Measurements from ENCODE around the gene TUBGCP2.

Gene TUBGCP2

DNA sequence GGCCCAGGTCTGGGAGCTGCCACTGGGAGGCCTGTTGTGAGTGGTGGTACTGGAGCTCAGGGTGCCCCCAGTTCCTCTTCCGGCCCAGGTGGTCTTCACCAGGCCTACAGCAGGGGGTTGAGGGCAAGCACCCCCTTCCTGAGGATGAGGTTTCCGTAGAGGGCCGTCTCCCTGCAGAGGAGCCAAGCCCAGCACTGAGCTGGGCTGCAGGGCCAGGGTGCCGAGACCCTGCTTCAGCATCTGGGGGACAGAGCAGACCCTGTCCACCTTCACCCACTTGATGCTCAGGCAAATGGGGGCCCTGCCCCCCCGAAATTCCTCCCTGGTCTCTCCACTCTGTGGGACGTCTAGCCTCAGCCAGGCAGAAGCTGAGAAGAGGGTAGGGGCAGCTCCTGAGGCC lies 46.6 kb upstream of the TUBGCP2 start:
- TF ChIP-seq TAF1 (IDR thresholded peaks at IDR 0.05; ENCODE audit: borderline replicate concordance, insufficient read depth, low read length) (no peak), POLR2AphosphoS5 (IDR thresholded peaks at IDR 0.05; ENCODE audit: low read depth, low read length) (no peak), SIN3A (IDR thresholded peaks at IDR 0.05; ENCODE audit: borderline replicate concordance, insufficient read depth, low read length) (no peak), FOXP2 (optimal IDR thresholded peaks at IDR 0.05; ENCODE audit: borderline replicate concordance, extremely low read depth, extremely low read length, insufficient read depth) (no peak)
- TF ChIP-seq, protein P1, sequence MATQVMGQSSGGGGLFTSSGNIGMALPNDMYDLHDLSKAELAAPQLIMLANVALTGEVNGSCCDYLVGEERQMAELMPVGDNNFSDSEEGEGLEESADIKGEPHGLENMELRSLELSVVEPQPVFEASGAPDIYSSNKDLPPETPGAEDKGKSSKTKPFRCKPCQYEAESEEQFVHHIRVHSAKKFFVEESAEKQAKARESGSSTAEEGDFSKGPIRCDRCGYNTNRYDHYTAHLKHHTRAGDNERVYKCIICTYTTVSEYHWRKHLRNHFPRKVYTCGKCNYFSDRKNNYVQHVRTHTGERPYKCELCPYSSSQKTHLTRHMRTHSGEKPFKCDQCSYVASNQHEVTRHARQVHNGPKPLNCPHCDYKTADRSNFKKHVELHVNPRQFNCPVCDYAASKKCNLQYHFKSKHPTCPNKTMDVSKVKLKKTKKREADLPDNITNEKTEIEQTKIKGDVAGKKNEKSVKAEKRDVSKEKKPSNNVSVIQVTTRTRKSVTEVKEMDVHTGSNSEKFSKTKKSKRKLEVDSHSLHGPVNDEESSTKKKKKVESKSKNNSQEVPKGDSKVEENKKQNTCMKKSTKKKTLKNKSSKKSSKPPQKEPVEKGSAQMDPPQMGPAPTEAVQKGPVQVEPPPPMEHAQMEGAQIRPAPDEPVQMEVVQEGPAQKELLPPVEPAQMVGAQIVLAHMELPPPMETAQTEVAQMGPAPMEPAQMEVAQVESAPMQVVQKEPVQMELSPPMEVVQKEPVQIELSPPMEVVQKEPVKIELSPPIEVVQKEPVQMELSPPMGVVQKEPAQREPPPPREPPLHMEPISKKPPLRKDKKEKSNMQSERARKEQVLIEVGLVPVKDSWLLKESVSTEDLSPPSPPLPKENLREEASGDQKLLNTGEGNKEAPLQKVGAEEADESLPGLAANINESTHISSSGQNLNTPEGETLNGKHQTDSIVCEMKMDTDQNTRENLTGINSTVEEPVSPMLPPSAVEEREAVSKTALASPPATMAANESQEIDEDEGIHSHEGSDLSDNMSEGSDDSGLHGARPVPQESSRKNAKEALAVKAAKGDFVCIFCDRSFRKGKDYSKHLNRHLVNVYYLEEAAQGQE (IDR thresholded peaks at IDR 0.05; ENCODE audit: insufficient read depth in 1 of 2, low read depth in 2 of 2, low read length in 2 of 2), result no peak

DNA sequence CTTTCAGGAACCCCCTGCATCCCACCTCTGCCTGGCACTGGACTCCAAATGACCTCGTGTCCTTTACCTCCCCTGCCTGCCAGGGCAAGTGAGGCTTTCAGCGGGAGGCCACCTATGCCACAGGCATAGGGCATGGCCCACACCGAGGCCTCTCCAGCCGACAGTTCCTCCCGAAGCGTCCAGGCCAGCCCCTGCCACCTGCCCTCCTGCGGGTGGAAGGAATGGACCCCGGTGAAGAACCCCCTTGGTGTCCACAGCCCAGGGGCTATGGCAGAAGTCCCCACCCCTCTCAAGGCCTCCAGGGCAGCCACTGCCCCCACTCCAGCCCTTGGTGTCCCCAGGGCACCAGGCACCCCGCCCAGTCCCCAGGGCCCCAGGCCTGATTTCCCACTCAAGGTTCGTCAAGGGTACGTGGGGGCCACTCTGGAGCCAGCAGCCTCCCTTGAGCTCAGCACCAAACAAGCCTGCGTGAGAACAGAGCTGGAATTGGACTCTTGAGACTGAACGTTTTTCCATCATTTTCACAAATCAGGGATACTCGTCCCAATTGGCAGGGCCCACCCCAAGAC lies 46.1 kb upstream of the TUBGCP2 start:
- no peak for TF ChIP-seq TAF1 (IDR thresholded peaks at IDR 0.05; ENCODE audit: borderline replicate concordance, insufficient read depth, low read length)
- TF ChIP-seq POLR2AphosphoS5 (IDR thresholded peaks at IDR 0.05; ENCODE audit: low read depth, low read length), result no peak
- no peak for TF ChIP-seq SIN3A (IDR thresholded peaks at IDR 0.05; ENCODE audit: borderline replicate concordance, insufficient read depth, low read length)
- TF ChIP-seq, protein P1 (IDR thresholded peaks at IDR 0.05; ENCODE audit: insufficient read depth in 1 of 2, low read depth in 2 of 2, low read length in 2 of 2), result no peak
- TF ChIP-seq FOXP2 (optimal IDR thresholded peaks at IDR 0.05; ENCODE audit: borderline replicate concordance, extremely low read depth, extremely low read length, insufficient read depth), result no peak

DNA sequence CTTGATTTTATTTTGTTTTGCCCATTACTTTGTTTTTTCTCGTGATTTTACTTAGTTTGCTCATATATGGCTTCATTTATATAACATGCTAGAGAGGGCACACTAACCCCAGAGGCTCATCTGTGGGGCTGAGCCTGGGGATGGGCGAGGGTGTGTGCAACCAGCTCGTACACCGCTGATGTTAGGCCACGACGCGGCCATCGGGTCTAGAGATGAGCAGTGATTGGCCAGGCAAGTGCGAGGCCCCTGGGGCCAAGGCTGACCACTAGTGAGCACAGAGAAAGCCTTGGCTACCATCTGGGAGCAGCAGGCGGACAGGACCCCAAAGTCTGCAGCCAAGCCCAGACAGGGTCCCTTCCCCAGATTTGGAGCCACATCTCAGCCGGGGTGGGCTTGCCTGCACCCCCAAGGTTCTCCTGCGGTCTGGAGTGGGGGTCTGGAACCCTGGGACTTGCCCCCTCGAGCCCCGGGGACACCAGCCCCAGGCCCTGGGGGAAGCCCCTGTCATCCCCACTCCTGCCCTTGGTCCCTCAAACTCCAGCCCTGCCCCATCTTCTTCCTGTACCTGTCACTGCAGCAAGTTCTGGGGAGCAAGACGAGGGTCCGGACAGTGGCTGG lies 45.4 kb upstream of the TUBGCP2 start:
- TF ChIP-seq SIN3A (IDR thresholded peaks at IDR 0.05; ENCODE audit: borderline replicate concordance, insufficient read depth, low read length) (no peak), POLR2AphosphoS5 (IDR thresholded peaks at IDR 0.05; ENCODE audit: low read depth, low read length) (no peak), TAF1 (IDR thresholded peaks at IDR 0.05; ENCODE audit: borderline replicate concordance, insufficient read depth, low read length) (no peak), FOXP2 (optimal IDR thresholded peaks at IDR 0.05; ENCODE audit: borderline replicate concordance, extremely low read depth, extremely low read length, insufficient read depth) (no peak)
- TF ChIP-seq, protein P1 (IDR thresholded peaks at IDR 0.05; ENCODE audit: insufficient read depth in 1 of 2, low read depth in 2 of 2, low read length in 2 of 2), result no peak

DNA sequence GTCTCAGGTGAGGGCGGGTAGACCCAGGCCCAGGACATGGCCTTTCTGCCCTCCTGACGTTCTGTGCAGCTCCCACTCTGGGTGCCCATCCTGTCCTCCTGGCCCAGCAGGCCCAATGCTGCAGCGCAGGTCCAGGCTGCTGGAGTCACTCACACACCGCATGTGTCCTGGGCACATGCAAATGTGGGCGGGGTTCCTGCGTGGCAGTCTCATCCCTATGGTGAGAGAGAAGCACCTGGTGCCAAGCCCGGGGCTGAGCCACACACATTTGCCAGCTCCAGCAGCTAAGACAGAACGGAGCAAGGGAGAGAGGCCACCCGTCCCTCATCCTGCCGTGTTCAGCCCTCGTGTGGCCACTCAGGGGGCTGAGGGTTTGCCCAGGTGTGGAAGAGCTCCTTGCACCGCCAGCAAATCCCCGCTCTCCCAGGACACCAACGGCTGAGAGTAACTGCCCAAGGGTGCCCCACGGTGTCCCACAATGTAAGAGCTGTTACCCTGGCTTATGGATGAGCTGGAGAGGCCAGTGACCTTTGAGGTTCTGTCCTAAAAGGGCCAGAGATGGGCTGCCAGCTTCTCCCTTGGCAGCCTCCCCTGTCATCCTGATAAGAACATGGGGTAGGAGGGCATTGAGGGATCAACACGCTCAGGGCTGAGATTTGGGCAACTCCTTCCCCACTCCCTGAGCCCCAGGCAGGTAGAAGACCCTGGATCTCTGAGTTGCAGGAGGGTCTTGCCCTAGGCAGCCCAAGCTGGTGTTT lies 44.7 kb upstream of the TUBGCP2 start:
- TF ChIP-seq, protein P1 (IDR thresholded peaks at IDR 0.05; ENCODE audit: insufficient read depth in 1 of 2, low read depth in 2 of 2, low read length in 2 of 2), result no peak
- TF ChIP-seq POLR2AphosphoS5 (IDR thresholded peaks at IDR 0.05; ENCODE audit: low read depth, low read length) (no peak), SIN3A (IDR thresholded peaks at IDR 0.05; ENCODE audit: borderline replicate concordance, insufficient read depth, low read length) (no peak), TAF1 (IDR thresholded peaks at IDR 0.05; ENCODE audit: borderline replicate concordance, insufficient read depth, low read length) (no peak), FOXP2 (optimal IDR thresholded peaks at IDR 0.05; ENCODE audit: borderline replicate concordance, extremely low read depth, extremely low read length, insufficient read depth) (no peak)
